Measurements from ENCODE around the gene HBP1. TPM values are rescaled to one million over a fixed set of nuclear protein-coding genes. Genes with fewer than 3 reads are reported as not detected.

Gene HBP1
- total and polyA plus RNA-seq, 11 donors, result 21.4 to 98.4 (median 58.1) TPM

- Histone ChIP-seq H3K27ac (no peak overlapping the region), H3K36me3 (no peaks in the 10 kb centered on the region), H3K9me3 (no peaks in the 10 kb centered on the region), H3K4me3 (no peak overlapping the region), H3K27me3 (no peaks in the 10 kb centered on the region), H3K4me1 (peaks cover 0 to 12% (median 6%) of the 10 kb centered on the region in 12 donors)
- DNase-seq, result no peak
- intact Hi-C loops (cut with DNase I), result no loop called here
- 94 to 98% (median 97%) methylated on average over 4 of the region's 4 CpGs for WGBS, 4 donors
- ATAC-seq, result no peak
- TF ChIP-seq, protein P1, sequence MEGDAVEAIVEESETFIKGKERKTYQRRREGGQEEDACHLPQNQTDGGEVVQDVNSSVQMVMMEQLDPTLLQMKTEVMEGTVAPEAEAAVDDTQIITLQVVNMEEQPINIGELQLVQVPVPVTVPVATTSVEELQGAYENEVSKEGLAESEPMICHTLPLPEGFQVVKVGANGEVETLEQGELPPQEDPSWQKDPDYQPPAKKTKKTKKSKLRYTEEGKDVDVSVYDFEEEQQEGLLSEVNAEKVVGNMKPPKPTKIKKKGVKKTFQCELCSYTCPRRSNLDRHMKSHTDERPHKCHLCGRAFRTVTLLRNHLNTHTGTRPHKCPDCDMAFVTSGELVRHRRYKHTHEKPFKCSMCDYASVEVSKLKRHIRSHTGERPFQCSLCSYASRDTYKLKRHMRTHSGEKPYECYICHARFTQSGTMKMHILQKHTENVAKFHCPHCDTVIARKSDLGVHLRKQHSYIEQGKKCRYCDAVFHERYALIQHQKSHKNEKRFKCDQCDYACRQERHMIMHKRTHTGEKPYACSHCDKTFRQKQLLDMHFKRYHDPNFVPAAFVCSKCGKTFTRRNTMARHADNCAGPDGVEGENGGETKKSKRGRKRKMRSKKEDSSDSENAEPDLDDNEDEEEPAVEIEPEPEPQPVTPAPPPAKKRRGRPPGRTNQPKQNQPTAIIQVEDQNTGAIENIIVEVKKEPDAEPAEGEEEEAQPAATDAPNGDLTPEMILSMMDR (IDR thresholded peaks at IDR 0.05), result no peak
- no peak for TF ChIP-seq POLR2A (IDR thresholded peaks at IDR 0.05)
Observed at GRCh38 chr7:107123392-107123791, 45.4 kb upstream of the HBP1 start.

DNA sequence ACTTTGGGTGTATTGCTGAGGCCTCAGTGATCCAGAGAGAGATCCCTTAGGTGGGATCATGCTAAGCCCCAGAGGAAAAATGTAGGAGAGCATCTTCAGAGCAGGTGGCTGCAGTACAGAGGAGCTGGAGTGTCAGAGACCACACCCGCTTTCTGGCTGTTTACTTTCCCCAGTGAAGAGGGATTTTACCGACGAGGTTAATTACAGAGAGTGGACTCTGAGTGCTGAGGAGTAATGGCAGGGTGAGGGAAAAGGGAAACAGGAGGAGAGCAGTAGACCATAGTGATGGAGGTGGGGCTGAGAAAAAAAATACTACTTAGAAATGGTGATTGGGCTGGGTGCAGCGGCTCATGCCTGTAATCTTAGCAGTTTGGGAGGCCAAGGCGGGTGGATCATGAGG is 43.3 kb upstream of the HBP1 start:
- intact Hi-C loops (cut with DNase I), result no loop called here
- no peak for TF ChIP-seq POLR2A (IDR thresholded peaks at IDR 0.05)
- TF ChIP-seq, protein P1 (IDR thresholded peaks at IDR 0.05), result no peak
- no peaks in the 10 kb centered on the region for H3K36me3 ChIP-seq
- H3K4me3 ChIP-seq, result no peak overlapping the region
- no peak for DNase-seq
- H3K4me1 ChIP-seq, result peaks cover 0 to 7% (median 0%) of the 10 kb centered on the region in 12 donors
- no peaks in the 10 kb centered on the region for H3K9me3 ChIP-seq
- ATAC-seq, result no peak
- H3K27me3 ChIP-seq, result no peaks in the 10 kb centered on the region
- H3K27ac ChIP-seq, result no peak overlapping the region
- WGBS, 4 donors, result 88 to 93% (median 91%) methylated on average over 5 of the region's 5 CpGs

- WGBS, 4 donors, result 85 to 92% (median 89%) methylated on average over 2 of the region's 2 CpGs
- H3K4me1 ChIP-seq, result peaks cover 0 to 7% (median 0%) of the 10 kb centered on the region in 12 donors
- no peak for ATAC-seq
- intact Hi-C loops (cut with DNase I), result no loop called here
- H3K4me3 ChIP-seq, result no peak overlapping the region
- no peaks in the 10 kb centered on the region for H3K9me3 ChIP-seq
- H3K27me3 ChIP-seq, result no peaks in the 10 kb centered on the region
- no peaks in the 10 kb centered on the region for H3K36me3 ChIP-seq
- DNase-seq, result no peak
- no peak for TF ChIP-seq POLR2A (IDR thresholded peaks at IDR 0.05)
- TF ChIP-seq, protein P1 (IDR thresholded peaks at IDR 0.05), result no peak
- no peak overlapping the region for H3K27ac ChIP-seq
Observed at GRCh38 chr7:107128217-107128616, 40.6 kb upstream of the HBP1 start.

DNA sequence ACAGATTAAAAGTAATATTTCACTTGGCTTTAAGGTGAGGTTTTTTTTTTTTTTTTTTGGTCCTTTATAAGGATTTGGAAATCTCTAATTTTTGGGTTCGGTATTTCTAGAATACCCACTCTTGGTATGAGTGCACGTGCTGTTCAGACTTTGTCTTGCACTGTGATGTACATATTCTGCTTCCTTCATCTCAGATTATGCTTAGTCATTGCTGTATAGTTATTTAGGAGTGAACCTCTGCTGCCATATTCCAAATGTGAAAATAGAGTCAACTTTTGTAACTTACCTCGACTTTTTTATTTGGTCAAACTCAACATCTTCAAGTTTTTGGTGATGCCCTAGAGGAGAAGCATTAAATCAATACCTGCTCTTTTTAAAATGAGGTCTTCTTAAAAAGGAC is 40.1 kb upstream of the HBP1 start:
- 95 to 97% (median 96%) methylated on average over 3 of the region's 3 CpGs for WGBS, 4 donors
- no peaks in the 10 kb centered on the region for H3K36me3 ChIP-seq
- intact Hi-C loops (cut with DNase I), result no loop called here

More for the DNA sequence above, 40.1 kb upstream of the HBP1 start:
- TF ChIP-seq POLR2A (IDR thresholded peaks at IDR 0.05), result no peak
- TF ChIP-seq, protein P1 (IDR thresholded peaks at IDR 0.05), result no peak
- DNase-seq (no peak), ATAC-seq (no peak)
- no peaks in the 10 kb centered on the region for H3K9me3 ChIP-seq
- H3K27me3 ChIP-seq, result no peaks in the 10 kb centered on the region
- H3K27ac ChIP-seq, result no peak overlapping the region
- H3K4me3 ChIP-seq, result no peak overlapping the region
- H3K4me1 ChIP-seq, result peaks cover 0 to 7% (median 0%) of the 10 kb centered on the region in 12 donors

Data from heart left ventricle (tissue), 16 donors.